ENCODE results near the gene SELENOT.

- TF ChIP-seq CTCF (conservative IDR thresholded peaks at IDR 0.05 in 1 of 2, IDR thresholded peaks at IDR 0.05 in 1 of 2; ENCODE audit: low read depth in 1 of 2, low read length in 2 of 2) (no peak), EZH2 (IDR thresholded peaks at IDR 0.05; ENCODE audit: low read length, missing control alignments) (no peak)
These were observed 60.3 kb downstream of the SELENOT start for GRCh38 chr3:150663461-150663860.
